GM19240 (cell line): ENCODE results near the gene CCNYL1.
"Not testable (repeated sequence)": the region's sequence is repeated elsewhere in the genome, so short reads cannot be mapped to it uniquely, and the experiment has no call there.

ENCODE experiments used
- DNase-seq: peaks from one replicate; pipeline ENCODE4 v3.0.0; 2011; ENCODE audit warnings: low spot score; ENCODE audit not compliant: insufficient read length

CCNYL1 gene

GRCh38 chr2:207734264-207734635 is 22.8 kb downstream of the CCNYL1 start:
- DNase-seq: no peak

- DNase-seq: no peak
Measured at GRCh38 chr2:207734636-207735512, 23.4 kb downstream of the CCNYL1 start.

GRCh38 chr2:207735513-207735859 is 24.0 kb downstream of the CCNYL1 start:
- DNase-seq: not testable (repeated sequence)

GRCh38 chr2:207743514-207743913 is 32.1 kb downstream of the CCNYL1 start:
- DNase-seq: no peak

- DNase-seq: no peak
Measured at GRCh38 chr2:207744050-207744449, 32.6 kb downstream of the CCNYL1 start.

- DNase-seq: no peak
Measured at GRCh38 chr2:207744451-207744850, 33.0 kb downstream of the CCNYL1 start.

GRCh38 chr2:207746131-207746530 is 34.7 kb downstream of the CCNYL1 start:
- no peak for DNase-seq

GRCh38 chr2:207747653-207748560 is 36.5 kb downstream of the CCNYL1 start:
- no peak for DNase-seq

GRCh38 chr2:207748993-207749392 is 37.6 kb downstream of the CCNYL1 start:
- DNase-seq: no peak

GRCh38 chr2:207749873-207750272 is 38.4 kb downstream of the CCNYL1 start:
- DNase-seq: no peak

- DNase-seq: no peak
Measured at GRCh38 chr2:207750345-207750744, 38.9 kb downstream of the CCNYL1 start.

GRCh38 chr2:207750876-207751275 is 39.4 kb downstream of the CCNYL1 start:
- no peak for DNase-seq

- DNase-seq: not testable (repeated sequence)
Measured at GRCh38 chr2:207753688-207754087, 42.2 kb downstream of the CCNYL1 start.

- DNase-seq: no peak
Measured at GRCh38 chr2:207754498-207755383, 43.3 kb downstream of the CCNYL1 start.

GRCh38 chr2:207758025-207758424 is 46.6 kb downstream of the CCNYL1 start:
- DNase-seq: no peak

GRCh38 chr2:207759890-207760289 is 48.5 kb downstream of the CCNYL1 start:
- DNase-seq: no peak

GRCh38 chr2:207760453-207760852 is 49.0 kb downstream of the CCNYL1 start:
- no peak for DNase-seq

- DNase-seq: not testable (repeated sequence)
Measured at GRCh38 chr2:207761426-207761825, 50.0 kb downstream of the CCNYL1 start.

- DNase-seq: no peak
Measured at GRCh38 chr2:207762146-207762545, 50.7 kb downstream of the CCNYL1 start.

GRCh38 chr2:207763303-207763917 is 52.0 kb downstream of the CCNYL1 start:
- no peak for DNase-seq

- no peak for DNase-seq
Measured at GRCh38 chr2:207764096-207764630, 52.7 kb downstream of the CCNYL1 start.
